Kidney (tissue), 14 donors: ENCODE measurements around the gene PIAS4. TPM values are rescaled to one million over a fixed set of nuclear protein-coding genes. Genes with fewer than 3 reads are reported as not detected.

Experiments used
- DNase-seq, 5 donors: peaks; one replicate each; pipeline ENCODE4 v3.0.0-alpha.2; 2013 to 2020
- FAIRE-seq: peaks from 2 replicates; lab custom pipeline; 2012; peaks lifted over from hg19 to GRCh38; lab: Jason Lieb, UNC
- H3K27ac ChIP-seq, 2 donors: one replicate each; pipeline ENCODE4 v1.7.0; 2013; ENCODE audit warnings: low read depth in 2 of 2, low read length in 2 of 2, inconsistent platforms in 1 of 2
- H3K27me3 ChIP-seq: one replicate; pipeline ENCODE4 v1.7.1; 2013; ENCODE audit warnings: low read length, inconsistent platforms; ENCODE audit not compliant: control insufficient read depth, insufficient read depth
- H3K36me3 ChIP-seq, 3 donors: one replicate each; pipeline versions ENCODE4 v1.7.0 to v1.7.1; 2013; ENCODE audit warnings: low read length in 3 of 3, control low read depth in 1 of 3, inconsistent platforms in 1 of 3; ENCODE audit not compliant: insufficient read depth in 3 of 3, control insufficient read depth in 2 of 3
- H3K4me1 ChIP-seq, 3 donors: one replicate each; pipeline versions ENCODE4 v1.7.0 to v1.7.1; 2013; ENCODE audit warnings: low read length in 3 of 3, inconsistent platforms in 1 of 3, low read depth in 1 of 3; ENCODE audit not compliant: control insufficient read depth in 2 of 3, insufficient read depth in 2 of 3
- H3K4me3 ChIP-seq, 3 donors: one replicate each; pipeline versions ENCODE4 v1.7.0 to v1.8.1; 2013; ENCODE audit warnings: low read length in 3 of 3, control low read depth in 1 of 3, inconsistent platforms in 1 of 3
- H3K9ac ChIP-seq, 3 donors: one replicate each; pipeline versions ENCODE4 v1.7.0 to v1.7.1; 2013; ENCODE audit warnings: low read length in 3 of 3, control low read depth in 1 of 3, inconsistent platforms in 1 of 3
- H3K9me3 ChIP-seq, 3 donors: one replicate each; pipeline versions ENCODE4 v1.7.0 to v1.7.1; 2013; ENCODE audit warnings: low read length in 3 of 3, control low read depth in 1 of 3, inconsistent platforms in 1 of 3; ENCODE audit not compliant: control insufficient read depth in 2 of 3, insufficient read depth in 1 of 3
- intact Hi-C: fragments of 100-400 bp; cut with DNase I; formaldehyde crosslinking; loops from one replicate; pipeline ENCODE4 v1.11.1; 2022
- polyA plus RNA-seq: library from polyadenylated mRNA; stranded (reverse); fragments of 350-450 nt; fragmentation: Illumina TruSeq; extraction: RNeasy Lipid Tissue Mini Kit (QIAGEN cat#74804); gene quantifications from one replicate; pipeline ENCODE4 v1.2.3, GENCODE V29; 2014; ENCODE audit warnings: low read depth, low replicate concordance; ENCODE audit not compliant: insufficient read depth
- total RNA-seq: library from RNA; stranded (reverse); fragmentation: NEBNext Ultra II Directional; extraction: Animal tissue kit (Norgen Biotek cat#: 25700); gene quantifications from one replicate; pipeline ENCODE4 v1.2.1, GENCODE V29; 2021
- TF ChIP-seq, protein P1 (sequence below): IDR thresholded peaks from 3 replicates; pipeline ENCODE4 v1.5.1; 2012; ENCODE audit warnings: mild to moderate bottlenecking, moderate library complexity, borderline replicate concordance; ENCODE audit not compliant: insufficient read depth; ENCODE audit errors: extremely low read depth
- donor health status: control.
- donor health status: control.
- donor health status: control.
- donor health status: control.
- donor health status: control.
- donor health status: DM: yes; HTN: yes; CAD: no.
- donor health status: Normal renal cell carcinoma (clear cell type).

Gene PIAS4
- total and polyA plus RNA-seq, 2 donors from 2014 or later: 9.8 to 25.0 TPM

- Histone ChIP-seq H3K4me3 (no peak overlapping the region), H3K36me3 (no peaks in the 10 kb centered on the region), H3K27ac (no peak overlapping the region), H3K9ac (no peak overlapping the region), H3K9me3 (no peaks in the 10 kb centered on the region), H3K27me3 (no peaks in the 10 kb centered on the region), H3K4me1 (peaks cover 0 to 8% (median 5%) of the 10 kb centered on the region in 3 donors)
- no peak for FAIRE-seq
- TF ChIP-seq, protein P1, sequence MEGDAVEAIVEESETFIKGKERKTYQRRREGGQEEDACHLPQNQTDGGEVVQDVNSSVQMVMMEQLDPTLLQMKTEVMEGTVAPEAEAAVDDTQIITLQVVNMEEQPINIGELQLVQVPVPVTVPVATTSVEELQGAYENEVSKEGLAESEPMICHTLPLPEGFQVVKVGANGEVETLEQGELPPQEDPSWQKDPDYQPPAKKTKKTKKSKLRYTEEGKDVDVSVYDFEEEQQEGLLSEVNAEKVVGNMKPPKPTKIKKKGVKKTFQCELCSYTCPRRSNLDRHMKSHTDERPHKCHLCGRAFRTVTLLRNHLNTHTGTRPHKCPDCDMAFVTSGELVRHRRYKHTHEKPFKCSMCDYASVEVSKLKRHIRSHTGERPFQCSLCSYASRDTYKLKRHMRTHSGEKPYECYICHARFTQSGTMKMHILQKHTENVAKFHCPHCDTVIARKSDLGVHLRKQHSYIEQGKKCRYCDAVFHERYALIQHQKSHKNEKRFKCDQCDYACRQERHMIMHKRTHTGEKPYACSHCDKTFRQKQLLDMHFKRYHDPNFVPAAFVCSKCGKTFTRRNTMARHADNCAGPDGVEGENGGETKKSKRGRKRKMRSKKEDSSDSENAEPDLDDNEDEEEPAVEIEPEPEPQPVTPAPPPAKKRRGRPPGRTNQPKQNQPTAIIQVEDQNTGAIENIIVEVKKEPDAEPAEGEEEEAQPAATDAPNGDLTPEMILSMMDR: no peak
- DNase-seq: no peak
- intact Hi-C loops: no loop called here
Measured at GRCh38 chr19:4075373-4075772, 67.8 kb downstream of the PIAS4 start.

DNA sequence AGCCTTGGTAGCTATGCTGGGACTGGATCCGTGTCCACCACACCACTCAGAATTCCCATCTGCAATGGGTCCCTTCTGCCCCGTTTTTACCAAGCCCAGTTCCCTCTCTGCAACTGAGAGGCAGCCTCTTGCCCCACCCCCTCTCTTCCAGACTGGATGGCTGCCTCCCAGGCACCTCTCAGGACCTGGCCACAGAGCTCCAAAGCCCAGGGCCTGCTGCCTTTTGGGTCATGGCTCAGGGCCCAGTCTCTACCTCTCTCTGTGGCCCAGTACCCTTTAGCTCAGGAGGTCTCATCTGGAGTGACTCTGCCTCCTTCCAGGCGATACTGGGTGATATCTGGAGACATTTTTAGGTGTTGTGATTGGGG lies 69.5 kb downstream of the PIAS4 start:
- TF ChIP-seq, protein P1: no peak
- H3K4me3 ChIP-seq: no peak overlapping the region
- peaks cover 0 to 8% (median 5%) of the 10 kb centered on the region in 3 donors for H3K4me1 ChIP-seq
- intact Hi-C loops: no loop called here
- H3K9ac ChIP-seq: peak overlapping the region in 1 of 3 donors; percentile 69
- no peak overlapping the region for H3K27ac ChIP-seq
- H3K36me3 ChIP-seq: no peaks in the 10 kb centered on the region
- H3K9me3 ChIP-seq: no peaks in the 10 kb centered on the region
- FAIRE-seq (no peak), DNase-seq (no peak)
- no peaks in the 10 kb centered on the region for H3K27me3 ChIP-seq

- Histone ChIP-seq H3K27me3 (no peaks in the 10 kb centered on the region), H3K27ac (peak overlapping the region; percentile 63 to 83), H3K4me3 (peak overlapping the region; percentile 44 to 58 (median 57)), H3K36me3 (no peaks in the 10 kb centered on the region), H3K9ac (peak overlapping the region in 2 of 3 donors; percentile 23 to 69), H3K4me1 (peaks cover 0 to 8% (median 5%) of the 10 kb centered on the region in 3 donors), H3K9me3 (no peaks in the 10 kb centered on the region)
- intact Hi-C loops: no loop called here
- FAIRE-seq: no peak
- DNase-seq: peak; percentile 80 to 90 (median 86)
- TF ChIP-seq, protein P1: no peak
Measured at GRCh38 chr19:4077800-4078684, 70.5 kb downstream of the PIAS4 start.
